ENCODE results near the gene RNF113B. TPM values are rescaled to one million over a fixed set of nuclear protein-coding genes. Genes with fewer than 3 reads are reported as not detected.

RNF113B gene
- total and polyA plus RNA-seq, 4 donors: not detected

DNA sequence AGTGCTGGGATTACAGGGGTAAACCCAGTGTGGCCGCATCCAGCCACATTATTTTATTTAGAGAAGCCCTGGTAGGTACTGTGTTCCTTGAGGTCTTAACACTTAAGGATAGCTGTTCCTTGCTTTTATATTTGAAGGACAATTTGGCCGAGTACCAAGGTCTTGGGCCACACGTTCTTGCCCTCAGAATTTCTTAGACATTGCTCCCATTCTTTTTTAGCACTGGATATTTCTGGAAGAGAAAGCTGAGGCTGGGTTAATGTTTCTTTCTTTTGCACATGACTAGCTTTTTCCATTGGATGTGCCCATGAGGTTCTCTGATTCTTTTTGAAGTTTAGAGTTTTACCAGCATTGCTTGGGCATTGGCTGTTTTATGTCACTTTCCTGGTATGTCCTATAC, 5.5 kb upstream of the RNF113B start:
- H3K27me3 ChIP-seq (ENCODE audit: control insufficient read depth in 3 of 3, insufficient read depth in 3 of 3, low read length in 2 of 3): no peaks in the 10 kb centered on the region
- 69 to 73% methylated on average over 3 of the region's 3 CpGs for WGBS, 2 donors
- H3K36me3 ChIP-seq (ENCODE audit: control insufficient read depth in 4 of 4, insufficient read depth in 4 of 4, low read length in 4 of 4): peaks cover 0 to 3% (median 0%) of the 10 kb centered on the region in 4 donors
- DNase-seq (no peak), ATAC-seq (ENCODE audit: insufficient read depth, low FRiP score) (no peak)
- peaks cover 0 to 6% (median 5%) of the 10 kb centered on the region in 5 donors for H3K4me1 ChIP-seq (ENCODE audit: control insufficient read depth in 5 of 5, insufficient read depth in 5 of 5, low read length in 5 of 5)
- no peaks in the 10 kb centered on the region for H3K9me3 ChIP-seq (ENCODE audit: control insufficient read depth in 4 of 4, insufficient read depth in 3 of 4, low read length in 3 of 4)
- TF ChIP-seq, protein P1, sequence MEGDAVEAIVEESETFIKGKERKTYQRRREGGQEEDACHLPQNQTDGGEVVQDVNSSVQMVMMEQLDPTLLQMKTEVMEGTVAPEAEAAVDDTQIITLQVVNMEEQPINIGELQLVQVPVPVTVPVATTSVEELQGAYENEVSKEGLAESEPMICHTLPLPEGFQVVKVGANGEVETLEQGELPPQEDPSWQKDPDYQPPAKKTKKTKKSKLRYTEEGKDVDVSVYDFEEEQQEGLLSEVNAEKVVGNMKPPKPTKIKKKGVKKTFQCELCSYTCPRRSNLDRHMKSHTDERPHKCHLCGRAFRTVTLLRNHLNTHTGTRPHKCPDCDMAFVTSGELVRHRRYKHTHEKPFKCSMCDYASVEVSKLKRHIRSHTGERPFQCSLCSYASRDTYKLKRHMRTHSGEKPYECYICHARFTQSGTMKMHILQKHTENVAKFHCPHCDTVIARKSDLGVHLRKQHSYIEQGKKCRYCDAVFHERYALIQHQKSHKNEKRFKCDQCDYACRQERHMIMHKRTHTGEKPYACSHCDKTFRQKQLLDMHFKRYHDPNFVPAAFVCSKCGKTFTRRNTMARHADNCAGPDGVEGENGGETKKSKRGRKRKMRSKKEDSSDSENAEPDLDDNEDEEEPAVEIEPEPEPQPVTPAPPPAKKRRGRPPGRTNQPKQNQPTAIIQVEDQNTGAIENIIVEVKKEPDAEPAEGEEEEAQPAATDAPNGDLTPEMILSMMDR (IDR thresholded peaks at IDR 0.05; ENCODE audit: control extremely low read depth, extremely low read depth): no peak
- no peak overlapping the region for H3K4me3 ChIP-seq
- H3K9ac ChIP-seq (ENCODE audit: insufficient read depth in 1 of 2, low read length in 2 of 2): no peak overlapping the region
- no peak overlapping the region for H3K27ac ChIP-seq (ENCODE audit: low read depth in 1 of 2, low read length in 1 of 2)

DNA sequence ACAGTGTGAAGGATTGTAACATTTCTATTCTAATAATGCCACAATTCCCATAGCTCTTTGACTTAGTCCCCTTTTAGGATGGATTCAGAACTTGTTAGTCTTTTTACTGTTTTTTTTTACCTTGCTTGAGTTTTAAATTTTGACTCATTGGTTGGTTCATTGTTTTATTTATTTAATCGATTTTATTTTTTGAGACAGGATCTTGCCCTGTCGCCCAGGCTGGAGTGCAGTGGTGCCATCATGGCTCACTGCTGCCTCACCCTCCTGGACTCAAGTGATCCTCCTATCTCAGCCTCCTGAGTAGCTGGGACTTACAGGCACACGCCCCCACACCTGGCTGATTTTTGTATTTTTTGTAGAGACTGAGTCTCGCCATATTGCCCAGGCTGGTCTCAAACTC, 5.1 kb upstream of the RNF113B start:
- TF ChIP-seq, protein P1 (IDR thresholded peaks at IDR 0.05; ENCODE audit: control extremely low read depth, extremely low read depth): no peak
- Histone ChIP-seq H3K27me3 (ENCODE audit: control insufficient read depth in 3 of 3, insufficient read depth in 3 of 3, low read length in 2 of 3) (no peaks in the 10 kb centered on the region), H3K4me3 (no peak overlapping the region), H3K9me3 (ENCODE audit: control insufficient read depth in 4 of 4, insufficient read depth in 3 of 4, low read length in 3 of 4) (no peaks in the 10 kb centered on the region), H3K9ac (ENCODE audit: insufficient read depth in 1 of 2, low read length in 2 of 2) (no peak overlapping the region), H3K4me1 (ENCODE audit: control insufficient read depth in 5 of 5, insufficient read depth in 5 of 5, low read length in 5 of 5) (peaks cover 0 to 3% (median 1%) of the 10 kb centered on the region in 5 donors), H3K27ac (ENCODE audit: low read depth in 1 of 2, low read length in 1 of 2) (no peak overlapping the region), H3K36me3 (ENCODE audit: control insufficient read depth in 4 of 4, insufficient read depth in 4 of 4, low read length in 4 of 4) (peaks cover 0 to 3% (median 0%) of the 10 kb centered on the region in 4 donors)
- 91 to 94% methylated on average over 4 of the region's 4 CpGs for WGBS, 2 donors
- DNase-seq: no peak
- no peak for ATAC-seq (ENCODE audit: insufficient read depth, low FRiP score)

DNA sequence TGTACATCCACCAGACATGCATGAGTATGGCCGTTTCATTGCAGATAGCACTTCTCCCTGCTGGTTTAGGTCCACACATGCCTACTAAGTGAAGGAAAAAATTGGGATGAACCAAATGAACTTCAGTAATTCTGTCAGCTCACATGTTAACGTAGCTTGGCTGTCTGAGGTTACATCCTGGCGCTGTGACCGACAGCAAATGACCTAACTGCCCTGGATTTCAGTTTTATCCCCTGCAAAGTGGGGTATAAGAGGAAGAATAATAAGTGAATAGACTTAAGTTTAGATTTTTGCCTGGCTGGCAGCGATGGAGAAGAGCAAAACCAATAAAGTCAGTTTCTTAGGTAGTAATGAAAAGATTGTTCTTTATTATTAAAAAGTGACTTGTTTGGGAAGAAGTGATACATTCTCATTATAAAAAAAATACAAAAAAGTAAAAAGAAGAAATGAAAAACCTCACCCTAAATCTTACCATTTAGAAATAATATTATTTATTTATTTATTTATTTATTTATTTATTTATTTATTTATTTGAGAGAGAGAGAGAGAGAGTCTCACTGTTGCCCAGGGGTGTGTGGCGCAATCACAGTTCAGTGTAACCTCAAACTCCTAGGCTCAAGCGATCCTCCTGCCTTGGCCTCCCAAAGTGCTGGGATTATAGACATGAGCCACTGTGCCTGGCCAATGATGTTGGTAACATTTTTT, 4.2 kb upstream of the RNF113B start:
- Histone ChIP-seq H3K9ac (ENCODE audit: insufficient read depth in 1 of 2, low read length in 2 of 2) (no peak overlapping the region), H3K9me3 (ENCODE audit: control insufficient read depth in 4 of 4, insufficient read depth in 3 of 4, low read length in 3 of 4) (no peaks in the 10 kb centered on the region), H3K27me3 (ENCODE audit: control insufficient read depth in 3 of 3, insufficient read depth in 3 of 3, low read length in 2 of 3) (no peaks in the 10 kb centered on the region), H3K4me3 (no peak overlapping the region), H3K4me1 (ENCODE audit: control insufficient read depth in 5 of 5, insufficient read depth in 5 of 5, low read length in 5 of 5) (no peaks in the 10 kb centered on the region), H3K36me3 (ENCODE audit: control insufficient read depth in 4 of 4, insufficient read depth in 4 of 4, low read length in 4 of 4) (peaks cover 0 to 5% (median 3%) of the 10 kb centered on the region in 4 donors), H3K27ac (ENCODE audit: low read depth in 1 of 2, low read length in 1 of 2) (no peak overlapping the region)
- DNase-seq (no peak), ATAC-seq (ENCODE audit: insufficient read depth, low FRiP score) (no peak)
- 91 to 92% methylated on average over 7 of the region's 7 CpGs for WGBS, 2 donors
- TF ChIP-seq, protein P1 (IDR thresholded peaks at IDR 0.05; ENCODE audit: control extremely low read depth, extremely low read depth): no peak
